ENCODE measurements around the gene GDPD4. TPM values are rescaled to one million over a fixed set of nuclear protein-coding genes. Genes with fewer than 3 reads are reported as not detected.

GDPD4 gene
- total and polyA plus RNA-seq, 9 donors, result 0.13 to 0.67 (median 0.25) TPM; not detected in 1

DNA sequence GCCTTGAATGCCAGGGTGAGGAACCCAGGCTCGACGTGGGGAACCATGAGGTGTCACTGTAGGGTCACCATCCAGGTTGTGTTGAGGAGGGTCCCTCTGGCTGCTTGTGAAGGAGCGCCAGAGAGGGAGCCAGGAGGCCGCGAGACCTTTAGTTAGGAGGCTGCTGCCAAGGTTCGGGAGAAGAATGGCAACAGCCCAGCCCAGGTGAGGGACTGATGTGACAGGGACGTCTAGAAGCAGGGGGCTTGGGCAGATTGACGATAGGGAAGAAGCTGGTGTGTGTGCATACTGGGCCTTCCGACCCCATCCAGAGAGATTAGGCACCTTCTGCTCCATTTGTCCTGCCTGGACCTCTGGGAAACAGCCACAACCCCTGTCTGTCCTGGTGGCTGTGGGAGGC, 124.5 kb downstream of the GDPD4 start:
- 79% methylated on average over 9 of the region's 9 CpGs for WGBS (ENCODE audit: insufficient coverage)
- Histone ChIP-seq H3K4me1 (ENCODE audit: control insufficient read depth, insufficient read depth, low read length) (peaks cover 58% of the 10 kb centered on the region), H3K36me3 (ENCODE audit: control insufficient read depth, insufficient read depth, low read length) (no peaks in the 10 kb centered on the region), H3K27me3 (ENCODE audit: control insufficient read depth, insufficient read depth, low read length) (no peaks in the 10 kb centered on the region), H3K27ac (ENCODE audit: low read length) (no peak overlapping the region), H3K4me3 (ENCODE audit: low read length) (no peak overlapping the region), H3K9me3 (replicated peaks; ENCODE audit: control insufficient read depth, low read depth, low read length) (no peaks in the 10 kb centered on the region)
- DNase-seq, result no peak

DNA sequence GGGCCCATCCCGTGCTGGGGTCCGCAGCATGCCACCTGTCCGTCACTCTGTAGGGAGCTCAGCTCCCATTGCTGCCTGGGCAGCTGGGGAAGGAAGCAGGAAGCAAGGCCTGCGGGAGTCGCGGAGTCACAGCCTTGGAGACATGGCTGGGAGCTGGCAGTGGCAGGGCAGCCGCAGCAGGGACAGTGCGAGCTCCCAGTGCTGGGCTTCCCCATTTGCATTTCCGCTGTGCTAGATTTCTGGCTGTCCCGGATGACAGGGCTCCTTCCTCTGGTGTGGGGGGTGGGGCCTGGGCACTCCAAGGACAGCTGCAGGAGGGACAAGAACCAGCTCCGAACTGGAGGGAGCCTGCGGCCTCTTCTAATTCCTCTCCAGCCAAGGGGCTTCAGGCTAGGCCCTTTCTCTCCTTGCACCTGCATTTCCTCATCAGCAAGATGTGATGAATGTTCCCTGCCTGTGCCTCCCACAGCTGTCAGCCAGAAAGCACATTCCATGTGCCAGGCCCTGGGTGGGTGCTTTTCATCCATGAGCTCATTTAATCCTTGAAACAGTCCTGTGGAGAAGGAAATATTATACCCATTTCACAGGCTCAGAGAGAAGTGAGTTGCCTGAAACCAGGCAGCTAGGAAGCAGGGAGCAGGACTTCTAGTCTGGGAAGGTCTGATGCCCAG, 125.5 kb downstream of the GDPD4 start:
- Histone ChIP-seq H3K4me3 (ENCODE audit: low read length) (no peak overlapping the region), H3K27ac (ENCODE audit: low read length) (peak overlapping the region; percentile 65), H3K9me3 (replicated peaks; ENCODE audit: control insufficient read depth, low read depth, low read length) (no peaks in the 10 kb centered on the region), H3K36me3 (ENCODE audit: control insufficient read depth, insufficient read depth, low read length) (no peaks in the 10 kb centered on the region), H3K27me3 (ENCODE audit: control insufficient read depth, insufficient read depth, low read length) (no peaks in the 10 kb centered on the region), H3K4me1 (ENCODE audit: control insufficient read depth, insufficient read depth, low read length) (peaks cover 62% of the 10 kb centered on the region)
- 42% methylated on average over 11 of the region's 12 CpGs for WGBS (ENCODE audit: insufficient coverage)
- DNase-seq, result peak; percentile 69

DNA sequence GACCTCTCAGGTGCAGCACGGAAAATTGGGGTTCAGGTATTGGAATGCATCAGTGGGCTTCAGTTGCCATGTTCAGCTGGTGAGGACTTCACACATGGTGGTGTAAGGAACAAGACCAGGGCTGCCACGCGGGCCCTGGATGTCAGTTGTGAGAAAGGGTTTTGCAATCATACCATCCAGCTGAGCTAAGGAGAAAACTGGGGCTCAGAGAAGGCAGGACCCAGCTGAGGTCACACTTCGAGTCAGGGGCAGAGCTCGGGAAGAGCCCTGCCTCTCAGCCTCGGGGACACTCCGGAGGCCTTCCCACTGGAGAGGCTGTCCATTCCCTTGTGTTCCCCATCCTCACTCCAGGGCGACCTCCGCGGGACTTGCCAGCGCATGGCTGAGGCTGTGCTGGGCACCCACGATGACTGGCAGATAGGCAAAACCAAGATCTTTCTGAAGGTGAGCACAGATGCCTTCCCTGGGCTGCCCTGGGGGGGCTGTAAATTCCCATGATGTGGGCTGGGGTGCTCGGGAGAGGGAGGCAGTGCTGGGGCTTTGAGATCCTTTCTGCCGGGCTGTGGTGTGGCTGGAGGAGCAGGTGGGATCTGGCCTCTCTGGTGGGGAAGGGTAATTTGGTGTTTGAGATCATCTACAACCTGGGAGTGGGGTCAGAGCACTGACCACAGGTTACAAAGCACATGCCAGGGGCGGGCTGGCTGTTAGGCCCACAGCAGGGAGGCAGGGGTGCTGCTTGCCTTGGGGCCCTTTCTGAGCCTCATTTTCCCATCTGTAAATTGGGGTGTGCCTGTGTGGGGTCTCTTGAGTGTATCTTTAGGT, 126.3 kb downstream of the GDPD4 start:
- Histone ChIP-seq H3K9me3 (replicated peaks; ENCODE audit: control insufficient read depth, low read depth, low read length) (no peaks in the 10 kb centered on the region), H3K4me3 (ENCODE audit: low read length) (no peak overlapping the region), H3K27me3 (ENCODE audit: control insufficient read depth, insufficient read depth, low read length) (no peaks in the 10 kb centered on the region), H3K4me1 (ENCODE audit: control insufficient read depth, insufficient read depth, low read length) (peaks cover 60% of the 10 kb centered on the region), H3K27ac (ENCODE audit: low read length) (peak overlapping the region; percentile 65), H3K36me3 (ENCODE audit: control insufficient read depth, insufficient read depth, low read length) (no peaks in the 10 kb centered on the region)
- WGBS (ENCODE audit: insufficient coverage), result 72% methylated on average over 6 of the region's 15 CpGs
- peak; percentile 64 for DNase-seq

DNA sequence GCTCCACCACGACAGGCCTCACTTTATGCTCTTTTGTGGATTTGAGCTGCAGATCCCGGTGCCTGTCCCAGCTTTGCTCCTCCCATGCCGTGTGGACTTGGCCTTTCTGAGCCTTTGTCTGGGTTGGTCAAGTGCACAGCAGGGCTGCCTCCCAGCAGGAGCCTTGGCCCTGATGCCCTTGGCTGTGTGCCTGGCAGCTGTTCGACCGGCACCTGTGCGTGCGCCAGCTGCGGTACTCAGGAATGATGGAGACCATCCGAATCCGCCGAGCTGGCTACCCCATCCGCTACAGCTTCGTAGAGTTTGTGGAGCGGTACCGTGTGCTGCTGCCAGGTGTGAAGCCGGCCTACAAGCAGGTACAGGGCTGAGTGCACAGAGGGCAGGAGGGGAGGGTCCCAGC, 126.9 kb downstream of the GDPD4 start:
- no peaks in the 10 kb centered on the region for H3K36me3 ChIP-seq (ENCODE audit: control insufficient read depth, insufficient read depth, low read length)
- H3K4me1 ChIP-seq (ENCODE audit: control insufficient read depth, insufficient read depth, low read length), result peaks cover 59% of the 10 kb centered on the region
- H3K27me3 ChIP-seq (ENCODE audit: control insufficient read depth, insufficient read depth, low read length), result no peaks in the 10 kb centered on the region
- no peak overlapping the region for H3K27ac ChIP-seq (ENCODE audit: low read length)
- DNase-seq, result peak; percentile 72
- H3K4me3 ChIP-seq (ENCODE audit: low read length), result no peak overlapping the region
- WGBS (ENCODE audit: insufficient coverage), result 81% methylated on average over 16 of the region's 16 CpGs
- no peaks in the 10 kb centered on the region for H3K9me3 ChIP-seq (replicated peaks; ENCODE audit: control insufficient read depth, low read depth, low read length)

DNA sequence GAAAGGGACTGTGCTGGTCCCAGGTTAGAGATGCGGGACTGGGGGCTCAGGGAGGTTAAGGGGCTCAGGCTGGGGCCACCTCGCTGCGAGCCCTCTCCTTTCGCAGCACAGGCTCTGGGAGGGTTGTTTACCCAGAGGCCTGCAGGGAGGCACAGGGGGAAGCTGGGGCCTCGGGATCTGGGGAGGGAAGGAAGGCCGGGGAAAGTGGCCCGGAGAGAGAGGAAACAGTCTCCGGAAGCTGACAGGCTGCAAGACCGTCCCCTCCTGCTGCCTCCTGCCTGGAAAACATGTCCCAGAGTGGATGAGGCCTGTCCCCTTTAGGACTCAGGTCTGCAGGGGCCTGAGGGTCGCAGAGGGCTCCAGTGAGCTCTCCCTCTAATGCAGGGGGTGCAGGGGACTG, 128.0 kb downstream of the GDPD4 start:
- no peaks in the 10 kb centered on the region for H3K27me3 ChIP-seq (ENCODE audit: control insufficient read depth, insufficient read depth, low read length)
- H3K4me3 ChIP-seq (ENCODE audit: low read length), result no peak overlapping the region
- H3K4me1 ChIP-seq (ENCODE audit: control insufficient read depth, insufficient read depth, low read length), result peaks cover 50% of the 10 kb centered on the region
- no peaks in the 10 kb centered on the region for H3K9me3 ChIP-seq (replicated peaks; ENCODE audit: control insufficient read depth, low read depth, low read length)
- peak overlapping the region; percentile 20 for H3K27ac ChIP-seq (ENCODE audit: low read length)
- DNase-seq, result peak; percentile 43
- no peaks in the 10 kb centered on the region for H3K36me3 ChIP-seq (ENCODE audit: control insufficient read depth, insufficient read depth, low read length)
- 33% methylated on average over 8 of the region's 10 CpGs for WGBS (ENCODE audit: insufficient coverage)

DNA sequence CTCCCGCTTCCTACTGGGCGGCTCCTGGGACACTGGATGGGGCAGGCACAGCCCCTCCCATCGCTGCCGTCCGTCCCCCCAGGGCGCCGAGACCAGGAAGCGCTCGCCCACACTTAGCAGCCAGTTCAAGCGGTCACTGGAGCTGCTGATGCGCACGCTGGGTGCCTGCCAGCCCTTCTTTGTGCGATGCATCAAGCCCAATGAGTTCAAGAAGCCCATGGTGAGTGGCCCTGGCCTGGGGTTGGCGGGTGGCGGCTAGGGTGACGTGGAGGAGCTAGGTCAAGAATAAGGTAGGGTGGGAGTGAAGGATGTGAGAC, 128.9 kb downstream of the GDPD4 start:
- no peaks in the 10 kb centered on the region for H3K27me3 ChIP-seq (ENCODE audit: control insufficient read depth, insufficient read depth, low read length)
- no peaks in the 10 kb centered on the region for H3K9me3 ChIP-seq (replicated peaks; ENCODE audit: control insufficient read depth, low read depth, low read length)
- no peak overlapping the region for H3K4me3 ChIP-seq (ENCODE audit: low read length)
- 53% methylated on average over 16 of the region's 16 CpGs for WGBS (ENCODE audit: insufficient coverage)
- DNase-seq, result no peak
- no peaks in the 10 kb centered on the region for H3K36me3 ChIP-seq (ENCODE audit: control insufficient read depth, insufficient read depth, low read length)
- peaks cover 50% of the 10 kb centered on the region for H3K4me1 ChIP-seq (ENCODE audit: control insufficient read depth, insufficient read depth, low read length)
- H3K27ac ChIP-seq (ENCODE audit: low read length), result no peak overlapping the region

DNA sequence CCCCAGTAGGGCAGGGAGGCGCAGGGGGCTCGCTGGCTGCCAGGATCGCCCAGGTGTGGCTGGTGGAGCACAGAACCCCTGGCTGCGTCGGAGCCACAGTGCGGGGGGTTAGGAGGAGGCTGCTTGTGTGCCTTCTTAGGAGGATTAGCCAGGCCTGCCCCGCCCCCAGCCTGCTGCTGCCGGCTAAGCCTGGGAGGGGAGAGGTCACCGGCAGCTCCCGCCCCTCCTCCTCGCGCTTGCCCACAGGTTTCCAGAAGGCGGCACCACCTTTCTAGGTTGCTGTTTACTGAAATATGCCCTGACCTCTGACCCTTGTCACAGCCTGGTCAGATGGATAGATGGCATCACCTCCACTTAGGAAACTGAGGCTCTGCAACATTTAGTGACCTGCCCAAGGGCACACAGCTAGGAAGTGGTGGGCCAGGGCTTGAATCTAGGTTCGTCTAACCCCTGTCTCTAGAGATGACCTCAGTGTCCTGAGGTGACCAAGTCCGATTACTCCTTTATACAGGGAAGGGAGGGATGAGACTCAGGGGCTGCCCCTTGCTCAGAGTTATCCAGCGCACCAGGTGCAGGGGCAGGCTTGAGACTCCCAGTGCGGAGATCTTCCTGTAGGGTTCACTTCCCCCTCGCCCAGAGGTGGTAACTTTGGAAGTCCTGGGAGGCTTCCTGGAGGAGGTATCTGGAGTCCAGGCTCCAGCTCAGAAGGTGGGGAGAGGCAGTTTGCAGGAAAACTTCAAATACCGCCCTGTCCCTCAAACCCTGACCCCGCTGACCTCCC, 129.4 kb downstream of the GDPD4 start:
- Histone ChIP-seq H3K27me3 (ENCODE audit: control insufficient read depth, insufficient read depth, low read length) (no peaks in the 10 kb centered on the region), H3K9me3 (replicated peaks; ENCODE audit: control insufficient read depth, low read depth, low read length) (no peaks in the 10 kb centered on the region), H3K4me1 (ENCODE audit: control insufficient read depth, insufficient read depth, low read length) (peaks cover 50% of the 10 kb centered on the region), H3K27ac (ENCODE audit: low read length) (no peak overlapping the region), H3K4me3 (ENCODE audit: low read length) (no peak overlapping the region), H3K36me3 (ENCODE audit: control insufficient read depth, insufficient read depth, low read length) (no peaks in the 10 kb centered on the region)
- 36% methylated on average over 19 of the region's 20 CpGs for WGBS (ENCODE audit: insufficient coverage)
- no peak for DNase-seq

DNA sequence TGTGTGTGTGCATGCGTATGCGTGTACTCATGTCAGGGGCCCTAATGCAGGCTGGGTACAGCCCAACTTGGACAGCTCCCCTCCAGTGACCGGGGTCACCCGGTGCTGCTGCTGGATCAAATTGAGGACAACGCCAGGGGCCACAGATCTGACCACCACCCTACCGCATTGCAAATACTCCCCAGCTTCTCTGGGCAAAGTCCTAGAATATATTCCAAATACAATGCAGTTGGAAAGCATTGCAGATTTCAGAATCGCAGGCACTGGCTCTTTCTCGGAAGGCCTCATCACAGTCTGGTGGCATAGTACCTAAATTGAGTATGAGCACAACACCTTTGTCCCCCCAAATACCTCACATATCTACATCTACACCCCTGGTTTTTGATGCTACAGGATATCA, 130.2 kb downstream of the GDPD4 start:
- no peak for DNase-seq
- Histone ChIP-seq H3K4me1 (ENCODE audit: control insufficient read depth, insufficient read depth, low read length) (peaks cover 46% of the 10 kb centered on the region), H3K9me3 (replicated peaks; ENCODE audit: control insufficient read depth, low read depth, low read length) (no peaks in the 10 kb centered on the region), H3K27me3 (ENCODE audit: control insufficient read depth, insufficient read depth, low read length) (no peaks in the 10 kb centered on the region), H3K36me3 (ENCODE audit: control insufficient read depth, insufficient read depth, low read length) (no peaks in the 10 kb centered on the region), H3K27ac (ENCODE audit: low read length) (no peak overlapping the region), H3K4me3 (ENCODE audit: low read length) (no peak overlapping the region)
- 82% methylated on average over 6 of the region's 8 CpGs for WGBS (ENCODE audit: insufficient coverage)

DNA sequence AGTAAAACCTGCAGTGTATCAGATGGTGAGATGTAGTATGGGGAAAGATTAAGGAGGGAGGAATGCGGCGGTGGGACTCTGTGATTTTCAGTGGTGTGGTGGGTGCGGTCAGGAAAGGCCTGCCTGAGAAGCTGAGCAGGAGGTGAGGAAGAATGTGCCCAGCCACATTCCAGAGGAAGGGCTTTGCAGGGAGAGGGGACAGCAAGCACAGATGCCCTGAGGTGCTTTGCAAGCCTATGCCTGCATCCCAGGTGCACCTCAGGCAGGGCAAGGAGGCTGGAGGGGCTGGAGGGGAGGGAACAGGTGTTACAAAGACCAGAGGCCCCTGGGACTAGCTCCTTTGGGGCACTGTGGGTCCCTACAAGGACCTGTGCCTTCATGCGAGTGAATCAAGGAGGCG, 131.4 kb downstream of the GDPD4 start:
- Histone ChIP-seq H3K27me3 (ENCODE audit: control insufficient read depth, insufficient read depth, low read length) (no peaks in the 10 kb centered on the region), H3K36me3 (ENCODE audit: control insufficient read depth, insufficient read depth, low read length) (no peaks in the 10 kb centered on the region), H3K9me3 (replicated peaks; ENCODE audit: control insufficient read depth, low read depth, low read length) (no peaks in the 10 kb centered on the region), H3K27ac (ENCODE audit: low read length) (no peak overlapping the region), H3K4me1 (ENCODE audit: control insufficient read depth, insufficient read depth, low read length) (peaks cover 35% of the 10 kb centered on the region), H3K4me3 (ENCODE audit: low read length) (no peak overlapping the region)
- 87% methylated on average over 5 of the region's 5 CpGs for WGBS (ENCODE audit: insufficient coverage)
- no peak for DNase-seq

DNA sequence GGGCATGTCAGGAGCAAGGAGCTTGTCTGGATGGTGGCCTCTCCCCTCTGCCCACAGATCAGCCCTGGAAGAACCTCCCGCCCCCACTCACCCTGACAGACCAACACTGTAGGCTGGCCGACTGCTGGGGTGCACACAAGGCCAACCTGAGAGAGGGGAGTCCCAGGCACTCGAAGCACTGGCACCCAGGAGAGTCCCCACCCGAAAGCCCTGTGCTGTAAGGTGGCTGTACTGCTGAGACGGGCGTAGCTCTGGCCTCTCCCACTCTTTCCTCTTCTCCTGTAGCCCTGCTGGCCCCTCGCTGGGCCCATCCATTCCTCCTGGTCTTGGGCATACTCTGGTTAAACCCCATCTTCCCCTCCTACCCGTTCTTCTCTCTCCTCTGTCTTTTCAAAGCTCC, 133.7 kb downstream of the GDPD4 start:
- Histone ChIP-seq H3K4me3 (ENCODE audit: low read length) (no peak overlapping the region), H3K27me3 (ENCODE audit: control insufficient read depth, insufficient read depth, low read length) (no peaks in the 10 kb centered on the region), H3K27ac (ENCODE audit: low read length) (no peak overlapping the region), H3K9me3 (replicated peaks; ENCODE audit: control insufficient read depth, low read depth, low read length) (no peaks in the 10 kb centered on the region), H3K4me1 (ENCODE audit: control insufficient read depth, insufficient read depth, low read length) (peaks cover 12% of the 10 kb centered on the region), H3K36me3 (ENCODE audit: control insufficient read depth, insufficient read depth, low read length) (no peaks in the 10 kb centered on the region)
- 64% methylated on average over 6 of the region's 8 CpGs for WGBS (ENCODE audit: insufficient coverage)
- DNase-seq, result no peak
